Cerebellar cortex (tissue), 1 donor: ENCODE data around the gene NSG1.
"Not testable (repeated sequence)": the region's sequence is repeated elsewhere in the genome, so short reads cannot be mapped to it uniquely, and the experiment has no call there.

Experiments used
- DNase-seq: peaks from one replicate; pipeline ENCODE4 v3.0.0-alpha.2; 2015; ENCODE audit warnings: low spot score

NSG1 gene

DNA sequence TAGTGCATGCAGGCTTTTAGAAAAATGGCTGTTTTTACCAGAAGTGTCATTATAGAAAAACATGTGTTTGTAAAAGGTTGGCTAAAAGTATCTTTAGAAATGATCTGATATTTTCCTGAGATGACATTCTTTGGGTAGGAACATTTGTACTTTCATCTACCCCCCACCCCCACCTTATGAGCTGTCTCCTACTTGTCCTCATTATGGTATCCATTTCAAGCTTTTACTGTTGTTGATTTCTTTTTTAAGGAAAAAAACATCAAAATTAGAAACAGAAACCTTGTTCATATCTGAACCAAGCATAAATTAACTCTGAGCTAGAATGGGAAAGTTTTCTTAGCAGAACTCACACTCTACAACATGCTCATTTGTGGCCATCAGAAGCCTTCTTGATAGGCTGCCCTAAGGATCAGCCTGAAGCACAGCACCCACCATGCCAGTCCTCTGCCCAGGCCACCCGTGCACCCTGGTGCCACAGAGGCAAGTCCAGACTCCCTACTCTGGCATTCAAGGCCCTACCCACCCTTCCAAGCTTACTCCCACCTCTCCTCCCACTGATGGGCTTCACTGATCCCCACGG is 49.4 kb downstream of the NSG1 start:
- DNase-seq, result no peak

GRCh38 chr4:4437798-4438470 is 51.0 kb downstream of the NSG1 start:
- DNase-seq, result no peak

GRCh38 chr4:4438891-4439290 is 52.0 kb downstream of the NSG1 start:
- DNase-seq, result no peak

GRCh38 chr4:4439782-4440181 is 52.9 kb downstream of the NSG1 start:
- no peak for DNase-seq

DNA sequence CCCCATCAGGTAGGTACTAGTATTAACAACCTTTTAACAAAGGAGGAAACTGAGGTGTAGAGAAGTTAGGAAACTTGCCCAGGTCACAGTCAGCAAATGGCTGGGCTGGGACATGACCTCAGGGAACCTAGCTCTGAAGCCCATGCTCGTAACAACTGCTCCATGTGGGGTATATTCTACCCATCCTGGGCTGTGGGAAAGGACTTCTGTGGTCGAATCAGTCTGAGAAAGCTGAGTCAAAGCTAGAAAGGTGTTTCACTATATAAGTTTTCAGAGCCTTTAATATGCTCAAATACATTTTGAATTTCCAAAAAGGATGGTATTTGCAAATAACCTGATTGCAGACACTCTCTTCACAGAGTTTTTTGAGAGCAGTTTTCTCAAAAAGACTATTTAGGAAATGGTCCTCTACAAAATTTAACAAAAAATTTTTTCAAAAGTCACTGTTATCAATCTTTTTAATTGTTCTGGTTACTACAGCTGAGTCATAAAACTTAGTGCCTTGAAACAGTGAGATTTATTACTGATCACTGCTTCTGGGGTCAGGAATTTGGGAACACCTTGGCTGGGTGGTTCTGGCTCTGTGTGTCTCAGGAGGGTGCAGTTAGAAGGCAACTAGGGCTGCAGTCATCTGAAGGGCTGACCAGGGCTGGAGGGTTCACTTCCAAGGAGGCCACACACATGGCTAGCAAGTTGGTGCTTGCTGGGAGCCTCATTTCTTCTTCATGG is 53.6 kb downstream of the NSG1 start:
- no peak for DNase-seq

GRCh38 chr4:4443821-4444220 is 56.9 kb downstream of the NSG1 start:
- no peak for DNase-seq

DNA sequence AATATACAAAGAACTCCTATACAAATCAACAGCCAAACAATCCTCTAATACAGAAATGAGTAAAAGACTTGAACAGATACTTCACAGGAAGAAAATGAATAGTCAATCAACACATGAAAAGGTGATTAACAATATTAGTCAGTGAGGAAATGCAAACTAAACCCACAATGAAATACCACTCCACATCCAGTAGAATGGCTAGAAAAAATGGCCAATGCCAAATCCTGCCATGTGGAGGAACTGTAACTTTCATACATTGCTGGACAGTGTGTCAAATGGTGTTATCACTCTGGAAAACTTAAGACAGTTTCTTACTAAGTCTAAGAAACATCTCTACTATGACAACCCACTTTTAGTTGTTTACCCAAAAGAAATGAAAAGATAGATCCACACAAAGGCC is 59.5 kb downstream of the NSG1 start:
- DNase-seq, result no peak

GRCh38 chr4:4455210-4455865 is 68.4 kb downstream of the NSG1 start:
- DNase-seq, result no peak

- no peak for DNase-seq
Measured at GRCh38 chr4:4456351-4456750, 69.4 kb downstream of the NSG1 start.

GRCh38 chr4:4456816-4457578 is 70.1 kb downstream of the NSG1 start:
- no peak for DNase-seq

DNA sequence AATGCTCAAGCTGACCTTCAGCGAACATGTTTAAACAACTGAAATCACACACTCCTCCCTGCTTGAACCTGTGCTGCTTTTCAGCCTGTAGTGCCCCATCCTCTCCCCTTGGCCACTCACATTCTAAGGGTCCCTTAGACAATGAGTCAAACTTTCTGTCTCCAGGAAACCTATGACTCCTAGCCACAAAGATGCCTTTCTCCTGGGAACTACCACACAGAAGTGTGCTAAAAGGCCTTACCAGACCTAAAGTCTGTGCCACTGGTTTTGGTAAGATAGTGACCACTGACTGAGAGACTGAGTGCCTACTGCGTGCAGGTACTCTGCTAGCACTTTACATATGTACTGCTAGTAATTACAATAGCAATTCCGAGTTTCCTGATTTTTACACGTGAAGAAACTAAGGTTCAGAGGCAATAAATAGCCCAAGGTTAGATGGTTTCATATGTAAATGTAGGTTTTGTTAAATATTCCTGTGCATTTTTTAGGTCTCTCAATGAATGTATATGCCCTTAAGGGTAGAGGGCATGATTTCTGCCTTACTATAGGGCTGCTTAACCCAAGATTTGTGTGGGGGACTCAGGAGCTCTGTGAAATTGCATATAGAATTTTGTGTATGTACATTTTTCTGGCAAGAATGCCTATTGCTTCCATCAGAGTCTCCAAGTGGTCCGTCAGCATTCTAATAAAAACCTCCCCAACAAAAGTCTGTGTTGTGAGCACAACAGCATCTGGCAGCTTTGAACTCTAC is 71.1 kb downstream of the NSG1 start:
- no peak for DNase-seq

GRCh38 chr4:4459181-4459580 is 72.3 kb downstream of the NSG1 start:
- no peak for DNase-seq

DNA sequence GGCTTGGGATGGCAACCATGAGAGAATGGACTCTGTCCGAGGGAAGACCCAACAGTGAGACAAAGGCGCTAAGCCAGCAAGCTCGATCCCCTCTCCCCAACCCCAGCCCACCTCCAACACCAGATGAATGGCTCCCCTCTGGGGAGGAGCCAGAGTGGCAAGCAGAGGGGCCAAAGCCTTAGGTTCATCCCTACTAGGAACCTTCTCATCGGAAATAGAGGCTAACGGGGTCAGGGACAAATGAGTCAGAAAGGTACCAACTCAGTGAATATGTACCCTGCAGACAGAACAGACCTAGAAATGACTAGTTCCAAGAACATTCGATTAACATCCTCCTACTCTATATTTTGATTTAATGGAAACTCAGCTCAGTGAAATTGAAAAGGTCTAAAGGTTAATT is 73.9 kb downstream of the NSG1 start:
- no peak for DNase-seq

GRCh38 chr4:4461178-4461577 is 74.3 kb downstream of the NSG1 start:
- no peak for DNase-seq

DNA sequence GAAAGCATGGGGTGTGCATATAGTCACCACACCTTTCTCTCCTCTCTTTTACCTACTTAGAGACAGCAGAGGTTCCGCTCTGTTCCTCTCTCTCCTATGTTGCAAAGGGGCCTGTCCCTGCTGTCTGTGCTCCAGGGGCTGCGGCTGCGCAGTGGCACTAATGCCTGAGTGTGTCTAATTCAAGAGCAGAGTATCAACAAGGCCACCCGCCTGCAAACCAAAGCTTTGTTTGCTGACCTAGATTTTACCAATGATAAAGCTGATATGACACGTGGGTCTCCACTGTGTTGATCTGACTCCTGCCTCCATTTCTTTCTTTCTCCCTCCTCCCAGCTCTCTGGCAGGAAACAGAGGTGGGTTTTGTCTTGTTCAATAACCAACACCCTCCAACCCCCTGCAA is 74.9 kb downstream of the NSG1 start:
- no peak for DNase-seq

- DNase-seq, result no peak
Measured at GRCh38 chr4:4462970-4463369, 76.1 kb downstream of the NSG1 start.

DNA sequence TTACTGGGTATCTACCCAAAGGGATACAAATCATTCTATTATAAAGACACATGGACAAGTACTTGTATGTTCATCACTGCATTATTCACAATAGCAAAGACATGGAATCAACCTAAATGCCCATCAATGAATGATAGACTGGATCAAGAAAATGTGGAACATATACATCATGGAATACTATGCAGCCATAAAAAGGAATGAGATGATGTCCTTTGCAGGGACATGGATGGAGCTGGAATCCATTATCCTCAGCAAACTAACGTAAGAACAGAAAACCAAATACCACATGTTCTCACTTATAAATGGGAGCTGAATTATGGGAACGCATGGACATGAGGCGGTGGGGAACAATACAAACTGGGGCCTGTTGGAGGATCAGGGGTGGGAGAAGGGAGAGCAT is 78.3 kb downstream of the NSG1 start:
- not testable (repeated sequence) for DNase-seq
